ENCODE results near the gene CCDC33.

DNA sequence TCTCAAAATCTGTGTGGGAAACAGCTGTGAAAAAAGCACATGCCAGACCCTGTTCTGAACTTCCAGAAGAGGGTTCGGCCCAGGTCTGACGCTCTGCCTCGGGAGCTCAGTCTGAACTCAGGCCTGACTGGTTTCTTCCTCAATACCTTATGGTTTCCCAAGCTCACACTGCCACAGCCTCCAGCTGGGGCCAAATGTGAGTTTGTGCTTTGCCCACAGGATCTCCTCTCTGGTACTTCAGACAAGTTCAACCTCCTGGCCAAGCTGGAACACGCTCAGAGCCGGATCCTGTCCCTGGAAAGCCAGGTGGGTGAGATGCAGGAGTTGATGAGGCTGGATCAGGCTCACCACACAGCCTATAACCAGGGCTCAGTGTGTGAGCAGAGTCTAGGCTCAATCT lies 97.5 kb downstream of the CCDC33 start:
- TF ChIP-seq CTCF (tag by site-specific recombination; IDR thresholded peaks at IDR 0.05) (no peak), ZNF280D (tag by site-specific recombination; IDR thresholded peaks at IDR 0.05) (no peak)
